Karpas-422 (cell line): Measurements from ENCODE around the gene BDNF. TPM values are rescaled to one million over a fixed set of nuclear protein-coding genes. Genes with fewer than 3 reads are reported as not detected.

ENCODE experiments used
- DNase-seq: peaks from one replicate; pipeline ENCODE4 v3.0.0-alpha.2; 2015
- H2AFZ ChIP-seq: fragments of 200-600 bp; sonication (generic); 2 replicates; pipeline ENCODE4 v1.6.1; 2014; ENCODE audit warnings: antibody characterized with exemption, low read length, mixed read lengths
- H3K27ac ChIP-seq: fragments of 200-600 bp; sonication (generic); 2 replicates; pipeline ENCODE4 v1.5.1; 2014; ENCODE audit warnings: mild to moderate bottlenecking, low read length, moderate library complexity
- H3K27me3 ChIP-seq: fragments of 200-600 bp; sonication (generic); 2 replicates; pipeline ENCODE4 v1.6.1; 2014; ENCODE audit warnings: low read length, mixed read lengths
- H3K36me3 ChIP-seq: fragments of 200-600 bp; sonication (generic); 2 replicates; pipeline ENCODE4 v1.6.1; 2014; ENCODE audit warnings: low read length, mixed read lengths; ENCODE audit not compliant: insufficient read depth
- H3K4me1 ChIP-seq: fragments of 200-600 bp; sonication (generic); 2 replicates; pipeline ENCODE4 v1.6.1; 2014; ENCODE audit warnings: mild to moderate bottlenecking, low read length, mixed read lengths
- H3K4me2 ChIP-seq: fragments of 200-600 bp; sonication (generic); 2 replicates; pipeline ENCODE4 v1.6.1; 2014; ENCODE audit warnings: low read length, low read depth, mild to moderate bottlenecking; ENCODE audit not compliant: poor library complexity, severe bottlenecking
- H3K4me3 ChIP-seq: fragments of 200-600 bp; sonication (generic); 2 replicates; pipeline ENCODE4 v1.5.1; 2014; ENCODE audit warnings: mild to moderate bottlenecking, antibody characterized with exemption, low read length, mixed read lengths
- H3K79me2 ChIP-seq: fragments of 200-600 bp; sonication (generic); 2 replicates; pipeline ENCODE4 v1.6.1; 2014; ENCODE audit warnings: mild to moderate bottlenecking, low read length, mixed read lengths
- H3K9ac ChIP-seq: fragments of 200-600 bp; sonication (generic); 2 replicates; pipeline ENCODE4 v1.6.0; 2014; ENCODE audit warnings: low read length
- H3K9me2 ChIP-seq: fragments of 200-600 bp; sonication (generic), shearing (Covaris generic); replicated peaks from 2 replicates; pipeline ENCODE4 v1.6.0; 2014; ENCODE audit warnings: mild to moderate bottlenecking, low read length, moderate library complexity; ENCODE audit not compliant: insufficient read depth
- H3K9me3 ChIP-seq: fragments of 300-700, 200-600 bp; sonication (generic); 2 replicates; pipeline ENCODE4 v1.6.1; 2014; ENCODE audit warnings: low read length, mixed read lengths
- H4K20me1 ChIP-seq: fragments of 200-600 bp; sonication (generic); 2 replicates; pipeline ENCODE4 v1.6.1; 2014; ENCODE audit warnings: mild to moderate bottlenecking, antibody characterized with exemption, low read length, low read depth; ENCODE audit not compliant: insufficient read depth
- total RNA-seq: library from RNA; depleted of rRNA; stranded (reverse); fragments of >200 nt; shearing (Covaris generic); gene quantifications from 2 replicates; pipeline ENCODE4 v1.2.3, GENCODE V29; 2014; ENCODE audit warnings: low replicate concordance

Gene BDNF
- total RNA-seq, 1 experiment from 2014 or later = not detected

DNA sequence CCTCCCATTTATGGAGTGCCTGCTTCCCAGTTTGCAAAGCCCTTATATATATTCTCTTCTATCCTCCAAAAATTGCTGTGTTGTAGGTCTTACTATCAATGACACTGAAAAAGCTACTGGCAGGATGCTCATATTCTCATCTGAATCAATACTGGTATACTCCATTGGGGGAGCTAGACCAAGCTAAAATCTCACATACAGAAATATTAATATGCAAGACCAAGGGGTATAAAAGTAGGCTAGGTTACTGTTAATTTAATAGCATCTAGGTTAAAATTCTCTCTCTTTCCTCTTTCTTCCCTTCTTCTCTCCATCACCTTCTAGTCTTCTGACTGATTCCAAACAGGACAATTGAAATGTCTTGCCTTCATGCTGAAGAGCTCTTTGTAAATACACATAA is 17.1 kb upstream of the BDNF start:
- H3K27me3 ChIP-seq = no peaks in the 10 kb centered on the region

GRCh38 chr11:27716835-27717234 is 16.6 kb upstream of the BDNF start:
- Histone ChIP-seq H3K4me3 (no peak overlapping the region), H3K9ac (no peak overlapping the region), H3K9me3 (no peaks in the 10 kb centered on the region), H3K27me3 (no peaks in the 10 kb centered on the region), H3K4me2 (no peak overlapping the region), H3K27ac (no peak overlapping the region), H4K20me1 (no peaks in the 10 kb centered on the region), H3K36me3 (no peaks in the 10 kb centered on the region), H3K4me1 (no peaks in the 10 kb centered on the region), H2AFZ (no peak overlapping the region), H3K9me2 (no peaks in the 10 kb centered on the region), H3K79me2 (no peaks in the 10 kb centered on the region)
- DNase-seq = no peak

More for the DNA sequence above, 17.1 kb upstream of the BDNF start:
- no peak for DNase-seq
- Histone ChIP-seq H3K4me1 (no peaks in the 10 kb centered on the region), H3K4me3 (no peak overlapping the region), H3K9me3 (no peaks in the 10 kb centered on the region), H3K4me2 (no peak overlapping the region), H3K9ac (no peak overlapping the region), H3K9me2 (no peaks in the 10 kb centered on the region), H3K36me3 (no peaks in the 10 kb centered on the region), H4K20me1 (no peaks in the 10 kb centered on the region), H2AFZ (no peak overlapping the region), H3K27ac (no peak overlapping the region), H3K79me2 (no peaks in the 10 kb centered on the region)

GRCh38 chr11:27716216-27716615 is 16.0 kb upstream of the BDNF start:
- H3K9ac ChIP-seq = no peak overlapping the region
- H2AFZ ChIP-seq = no peak overlapping the region
- H3K36me3 ChIP-seq = no peaks in the 10 kb centered on the region
- H3K4me2 ChIP-seq = no peak overlapping the region
- no peaks in the 10 kb centered on the region for H3K27me3 ChIP-seq
- no peaks in the 10 kb centered on the region for H3K79me2 ChIP-seq
- H3K9me3 ChIP-seq = no peaks in the 10 kb centered on the region
- no peaks in the 10 kb centered on the region for H3K9me2 ChIP-seq
- no peaks in the 10 kb centered on the region for H3K4me1 ChIP-seq
- H3K27ac ChIP-seq = no peak overlapping the region
- no peak overlapping the region for H3K4me3 ChIP-seq
- DNase-seq = no peak
- H4K20me1 ChIP-seq = no peaks in the 10 kb centered on the region

DNA sequence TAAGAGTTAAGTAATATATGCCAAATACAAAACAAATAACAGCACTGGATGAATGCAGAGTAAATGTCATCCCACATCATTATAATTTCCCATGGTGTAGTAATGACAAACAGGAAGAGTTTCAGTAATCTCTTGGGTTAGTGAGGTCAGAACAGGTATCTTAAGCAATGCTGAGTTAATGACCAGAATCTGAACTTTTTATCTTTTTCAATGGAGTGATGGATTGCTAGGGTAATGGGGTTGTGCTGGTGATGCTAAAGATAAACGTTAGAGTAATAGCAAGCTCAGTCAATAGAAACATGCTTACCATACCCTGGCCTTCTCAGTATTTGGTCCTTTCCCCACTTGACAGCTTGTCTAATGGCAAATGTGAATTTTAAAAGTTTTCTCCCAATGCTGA is 11.5 kb upstream of the BDNF start:
- no peak for DNase-seq
- H3K27ac ChIP-seq = no peak overlapping the region
- H3K9me3 ChIP-seq = no peaks in the 10 kb centered on the region
- H4K20me1 ChIP-seq = no peaks in the 10 kb centered on the region
- H3K79me2 ChIP-seq = no peaks in the 10 kb centered on the region
- H3K9ac ChIP-seq = no peak overlapping the region
- H3K27me3 ChIP-seq = no peaks in the 10 kb centered on the region
- H2AFZ ChIP-seq = no peak overlapping the region
- H3K4me1 ChIP-seq = no peaks in the 10 kb centered on the region
- H3K9me2 ChIP-seq = no peaks in the 10 kb centered on the region
- H3K36me3 ChIP-seq = no peaks in the 10 kb centered on the region
- no peak overlapping the region for H3K4me2 ChIP-seq
- H3K4me3 ChIP-seq = no peak overlapping the region

GRCh38 chr11:27710536-27710935 is 10.3 kb upstream of the BDNF start:
- Histone ChIP-seq H3K36me3 (no peaks in the 10 kb centered on the region), H4K20me1 (no peaks in the 10 kb centered on the region), H3K4me3 (no peak overlapping the region), H3K27me3 (no peaks in the 10 kb centered on the region), H3K4me2 (no peak overlapping the region), H3K9me2 (no peaks in the 10 kb centered on the region), H2AFZ (no peak overlapping the region), H3K79me2 (no peaks in the 10 kb centered on the region), H3K9ac (no peak overlapping the region), H3K4me1 (no peaks in the 10 kb centered on the region), H3K27ac (no peak overlapping the region), H3K9me3 (no peaks in the 10 kb centered on the region)
- DNase-seq = no peak

GRCh38 chr11:27707676-27708075 is 7.4 kb upstream of the BDNF start:
- H3K9ac ChIP-seq = no peak overlapping the region
- no peak overlapping the region for H3K27ac ChIP-seq
- H3K4me1 ChIP-seq = no peaks in the 10 kb centered on the region
- no peaks in the 10 kb centered on the region for H3K27me3 ChIP-seq
- H3K9me3 ChIP-seq = no peaks in the 10 kb centered on the region
- no peaks in the 10 kb centered on the region for H3K9me2 ChIP-seq
- H3K36me3 ChIP-seq = no peaks in the 10 kb centered on the region
- no peaks in the 10 kb centered on the region for H4K20me1 ChIP-seq
- H3K4me2 ChIP-seq = no peak overlapping the region
- no peak overlapping the region for H3K4me3 ChIP-seq
- H2AFZ ChIP-seq = no peak overlapping the region
- H3K79me2 ChIP-seq = no peaks in the 10 kb centered on the region
- DNase-seq = no peak

DNA sequence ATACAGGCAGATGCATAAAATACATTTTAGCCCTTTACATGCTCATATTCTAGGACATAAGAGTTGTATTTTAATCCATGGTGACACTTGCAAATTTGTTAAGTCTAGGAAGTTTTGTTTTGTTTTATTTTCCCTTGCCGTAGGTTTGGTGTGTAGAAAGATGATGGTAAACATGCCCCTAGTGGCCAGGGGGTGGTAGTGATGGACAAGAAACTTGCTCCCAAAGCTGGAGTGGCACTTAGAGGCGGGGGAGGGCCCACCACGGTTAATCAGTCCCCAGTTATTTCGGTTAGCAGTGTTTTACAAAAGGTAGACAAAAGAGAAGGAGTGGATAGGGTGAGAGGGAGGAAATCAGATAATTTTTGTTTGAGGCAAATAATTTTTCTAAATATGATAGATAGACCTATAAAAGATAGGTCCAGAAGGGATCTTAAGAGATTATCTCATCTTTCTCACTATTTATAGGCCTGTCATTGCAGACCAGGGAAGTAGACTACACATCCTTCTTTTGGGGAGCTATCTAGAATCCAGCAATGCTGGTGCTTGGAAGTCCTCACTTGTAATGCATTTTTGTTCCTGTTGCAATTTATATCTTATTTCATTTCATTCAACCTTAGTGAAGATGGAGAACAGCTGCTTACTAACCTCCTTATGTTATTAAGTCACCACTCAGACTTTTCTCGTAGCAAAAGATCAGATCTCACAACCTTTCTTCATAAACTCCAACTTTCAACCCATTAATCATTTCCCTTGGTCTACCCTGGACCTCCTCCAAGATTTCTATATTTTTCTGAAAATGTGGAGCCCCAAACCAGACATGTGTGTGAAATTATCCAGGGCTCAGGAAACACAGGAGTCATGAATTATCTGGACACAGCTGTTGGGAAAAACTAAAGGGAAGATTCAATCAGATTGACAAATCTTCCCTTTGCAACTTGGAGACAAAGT is 5.9 kb upstream of the BDNF start:
- H3K4me1 ChIP-seq = peaks cover 9% of the 10 kb centered on the region
- H3K4me2 ChIP-seq = no peak overlapping the region
- no peaks in the 10 kb centered on the region for H3K27me3 ChIP-seq
- no peaks in the 10 kb centered on the region for H3K79me2 ChIP-seq
- H3K9ac ChIP-seq = no peak overlapping the region
- no peak overlapping the region for H3K4me3 ChIP-seq
- no peaks in the 10 kb centered on the region for H3K9me2 ChIP-seq
- H4K20me1 ChIP-seq = no peaks in the 10 kb centered on the region
- peak; percentile 64 for DNase-seq
- no peaks in the 10 kb centered on the region for H3K9me3 ChIP-seq
- H2AFZ ChIP-seq = no peak overlapping the region
- no peaks in the 10 kb centered on the region for H3K36me3 ChIP-seq
- no peak overlapping the region for H3K27ac ChIP-seq

DNA sequence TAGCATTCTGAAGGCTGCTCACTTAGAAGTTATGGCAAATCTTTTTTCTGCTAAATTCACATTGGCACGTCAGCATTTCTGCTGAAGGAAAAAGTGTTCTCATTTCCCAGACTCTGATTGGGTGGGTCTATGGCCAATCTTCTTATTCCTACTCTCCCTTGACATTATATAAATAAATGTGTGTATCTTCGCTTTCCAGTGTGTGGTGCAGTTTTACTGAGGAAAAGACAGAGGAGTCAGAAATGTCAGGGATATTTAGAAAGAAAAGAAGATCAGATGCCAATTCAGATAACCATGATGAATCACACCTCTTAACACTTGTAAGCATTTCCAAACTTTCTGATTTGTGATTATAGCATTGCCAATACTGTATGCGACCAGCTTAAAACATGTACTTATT is 3.2 kb upstream of the BDNF start:
- H3K9ac ChIP-seq = no peak overlapping the region
- no peaks in the 10 kb centered on the region for H3K79me2 ChIP-seq
- no peak overlapping the region for H3K4me3 ChIP-seq
- H3K27me3 ChIP-seq = no peaks in the 10 kb centered on the region
- no peaks in the 10 kb centered on the region for H4K20me1 ChIP-seq
- no peaks in the 10 kb centered on the region for H3K9me3 ChIP-seq
- peaks cover 30% of the 10 kb centered on the region for H3K4me1 ChIP-seq
- H3K27ac ChIP-seq = no peak overlapping the region
- no peaks in the 10 kb centered on the region for H3K9me2 ChIP-seq
- no peak overlapping the region for H2AFZ ChIP-seq
- no peak overlapping the region for H3K4me2 ChIP-seq
- DNase-seq = peak; percentile 2
- H3K36me3 ChIP-seq = no peaks in the 10 kb centered on the region
